22Rv1 (cell line): ENCODE data around the gene SH3GL1.

ENCODE experiments used
- CTCF ChIP-seq: fragments of 450-650 bp; IDR thresholded peaks from 2 replicates; pipeline ENCODE4 v1.5.1; 2017; ENCODE audit warnings: mild to moderate bottlenecking
- ZFX ChIP-seq: fragments of 450-650 bp; IDR thresholded peaks from 2 replicates; pipeline ENCODE4 v1.6.1; 2017; ENCODE audit warnings: antibody characterized with exemption, borderline replicate concordance

- no peak for TF ChIP-seq CTCF
- TF ChIP-seq ZFX = no peak
Measured at GRCh38 chr19:4369109-4369887, 31.0 kb downstream of the SH3GL1 start.
